OCI-LY3 (cell line): ENCODE measurements around the gene RFX4.

Experiments used
- EZH2phosphoT487 ChIP-seq: fragments of 200-600 bp; shearing (Covaris generic); IDR thresholded peaks from 2 replicates; pipeline ENCODE4 v1.6.1; 2018; ENCODE audit warnings: antibody characterized with exemption, mixed run types, low read depth
- TF ChIP-seq, protein P1 (sequence below): fragments of 200-600, 300-600 bp; sonication (generic); IDR thresholded peaks from 2 replicates; pipeline ENCODE4 v1.5.1; 2014; ENCODE audit warnings: antibody characterized with exemption, low read length, low read depth

- TF ChIP-seq, protein P1, sequence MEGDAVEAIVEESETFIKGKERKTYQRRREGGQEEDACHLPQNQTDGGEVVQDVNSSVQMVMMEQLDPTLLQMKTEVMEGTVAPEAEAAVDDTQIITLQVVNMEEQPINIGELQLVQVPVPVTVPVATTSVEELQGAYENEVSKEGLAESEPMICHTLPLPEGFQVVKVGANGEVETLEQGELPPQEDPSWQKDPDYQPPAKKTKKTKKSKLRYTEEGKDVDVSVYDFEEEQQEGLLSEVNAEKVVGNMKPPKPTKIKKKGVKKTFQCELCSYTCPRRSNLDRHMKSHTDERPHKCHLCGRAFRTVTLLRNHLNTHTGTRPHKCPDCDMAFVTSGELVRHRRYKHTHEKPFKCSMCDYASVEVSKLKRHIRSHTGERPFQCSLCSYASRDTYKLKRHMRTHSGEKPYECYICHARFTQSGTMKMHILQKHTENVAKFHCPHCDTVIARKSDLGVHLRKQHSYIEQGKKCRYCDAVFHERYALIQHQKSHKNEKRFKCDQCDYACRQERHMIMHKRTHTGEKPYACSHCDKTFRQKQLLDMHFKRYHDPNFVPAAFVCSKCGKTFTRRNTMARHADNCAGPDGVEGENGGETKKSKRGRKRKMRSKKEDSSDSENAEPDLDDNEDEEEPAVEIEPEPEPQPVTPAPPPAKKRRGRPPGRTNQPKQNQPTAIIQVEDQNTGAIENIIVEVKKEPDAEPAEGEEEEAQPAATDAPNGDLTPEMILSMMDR: no peak
- no peak for TF ChIP-seq EZH2phosphoT487
These were observed 200.7 kb downstream of the RFX4 start for GRCh38 chr12:106783515-106783914.
